ENCODE data around the gene EHBP1L1.

Gene EHBP1L1

GRCh38 chr11:65639623-65640482 is 64.0 kb downstream of the EHBP1L1 start:
- DNase-seq: peak; percentile 86

- peak; percentile 58 for DNase-seq
Measured at GRCh38 chr11:65640483-65641296, 64.8 kb downstream of the EHBP1L1 start.

GRCh38 chr11:65641297-65642013 is 65.6 kb downstream of the EHBP1L1 start:
- no peak for DNase-seq

Measured in CD4-positive, alpha-beta T cell treated with Interleukin-12 subunit alpha and Interleukin-12 subunit beta, for 1 hour (primary cell).